ENCODE results near the gene OGFOD2.

The OGFOD2 gene

GRCh38 chr12:122928404-122929147 lies 46.5 kb upstream of the OGFOD2 start:
- no peak for ATAC-seq
- TF ChIP-seq SNAI2 (CRISPR knock-in tag; IDR thresholded peaks at IDR 0.05) (no peak), ZNF8 (CRISPR knock-in tag; IDR thresholded peaks at IDR 0.05) (no peak), TOX (CRISPR knock-in tag; IDR thresholded peaks at IDR 0.05; ENCODE audit: borderline replicate concordance) (no peak)

- no peak for ATAC-seq
- TF ChIP-seq ZFP30 (CRISPR knock-in tag; IDR thresholded peaks at IDR 0.05) (no peak), BACH2 (CRISPR knock-in tag; IDR thresholded peaks at IDR 0.05; ENCODE audit: borderline replicate concordance) (no peak), ARNTL (CRISPR knock-in tag; IDR thresholded peaks at IDR 0.05; ENCODE audit: borderline replicate concordance, low read depth) (no peak), SNAI2 (CRISPR knock-in tag; IDR thresholded peaks at IDR 0.05) (no peak), ZNF70 (CRISPR knock-in tag; IDR thresholded peaks at IDR 0.05) (no peak), CSDC2 (CRISPR knock-in tag; IDR thresholded peaks at IDR 0.05) (no peak), ESRRG (CRISPR knock-in tag; IDR thresholded peaks at IDR 0.05) (no peak), ZNF8 (CRISPR knock-in tag; IDR thresholded peaks at IDR 0.05) (no peak), TOX (CRISPR knock-in tag; IDR thresholded peaks at IDR 0.05; ENCODE audit: borderline replicate concordance) (no peak), TCF4 (CRISPR knock-in tag; IDR thresholded peaks at IDR 0.05; ENCODE audit: borderline replicate concordance) (no peak), ZNF565 (CRISPR knock-in tag; conservative IDR thresholded peaks at IDR 0.05; ENCODE audit: low read depth) (no peak)
These were observed 45.9 kb upstream of the OGFOD2 start for GRCh38 chr12:122929148-122929538.

DNA sequence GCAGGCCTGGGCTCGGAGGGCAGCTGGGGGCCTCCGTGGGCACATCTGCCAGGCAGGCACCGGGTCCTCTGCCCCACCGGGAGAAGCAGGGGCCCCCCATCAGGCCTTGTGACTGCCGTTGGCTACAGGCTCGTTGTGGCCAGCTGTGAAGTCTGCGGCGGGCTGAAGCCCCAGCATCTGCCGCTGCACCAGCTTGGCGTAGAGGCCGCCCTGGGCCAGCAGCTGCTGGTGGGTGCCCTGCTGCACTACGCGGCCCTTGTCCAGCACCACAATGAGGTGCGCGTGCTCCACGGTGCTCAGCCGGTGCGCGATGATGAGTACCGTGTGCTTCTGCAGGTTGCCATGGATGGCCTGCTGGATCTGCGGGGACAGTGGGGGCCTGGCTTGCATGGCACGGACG lies 45.2 kb upstream of the OGFOD2 start:
- ATAC-seq = no peak
- TF ChIP-seq ZFP3 (CRISPR knock-in tag; IDR thresholded peaks at IDR 0.05) (no peak), ARNTL (CRISPR knock-in tag; IDR thresholded peaks at IDR 0.05; ENCODE audit: borderline replicate concordance, low read depth) (no peak), ZFP30 (CRISPR knock-in tag; IDR thresholded peaks at IDR 0.05) (no peak), ZNF565 (CRISPR knock-in tag; conservative IDR thresholded peaks at IDR 0.05; ENCODE audit: low read depth) (no peak), GLIS3 (CRISPR knock-in tag; IDR thresholded peaks at IDR 0.05) (no peak), PPARA (CRISPR knock-in tag; IDR thresholded peaks at IDR 0.05; ENCODE audit: borderline replicate concordance) (no peak), ZNF8 (CRISPR knock-in tag; IDR thresholded peaks at IDR 0.05) (no peak), ZC3H10 (CRISPR knock-in tag; IDR thresholded peaks at IDR 0.05) (no peak), TSHZ2 (CRISPR knock-in tag; IDR thresholded peaks at IDR 0.05) (no peak), SNAI2 (CRISPR knock-in tag; IDR thresholded peaks at IDR 0.05) (no peak), CREB5 (CRISPR knock-in tag; IDR thresholded peaks at IDR 0.05; ENCODE audit: low read depth) (no peak), TOX (CRISPR knock-in tag; IDR thresholded peaks at IDR 0.05; ENCODE audit: borderline replicate concordance) (no peak), ZNF70 (CRISPR knock-in tag; IDR thresholded peaks at IDR 0.05) (no peak), OSR1 (CRISPR knock-in tag; IDR thresholded peaks at IDR 0.05) (no peak)
- TF ChIP-seq, protein P1, sequence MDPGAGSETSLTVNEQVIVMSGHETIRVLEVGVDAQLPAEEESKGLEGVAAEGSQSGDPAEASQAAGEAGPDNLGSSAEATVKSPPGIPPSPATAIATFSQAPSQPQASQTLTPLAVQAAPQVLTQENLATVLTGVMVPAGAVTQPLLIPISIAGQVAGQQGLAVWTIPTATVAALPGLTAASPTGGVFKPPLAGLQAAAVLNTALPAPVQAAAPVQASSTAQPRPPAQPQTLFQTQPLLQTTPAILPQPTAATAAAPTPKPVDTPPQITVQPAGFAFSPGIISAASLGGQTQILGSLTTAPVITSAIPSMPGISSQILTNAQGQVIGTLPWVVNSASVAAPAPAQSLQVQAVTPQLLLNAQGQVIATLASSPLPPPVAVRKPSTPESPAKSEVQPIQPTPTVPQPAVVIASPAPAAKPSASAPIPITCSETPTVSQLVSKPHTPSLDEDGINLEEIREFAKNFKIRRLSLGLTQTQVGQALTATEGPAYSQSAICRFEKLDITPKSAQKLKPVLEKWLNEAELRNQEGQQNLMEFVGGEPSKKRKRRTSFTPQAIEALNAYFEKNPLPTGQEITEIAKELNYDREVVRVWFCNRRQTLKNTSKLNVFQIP (CRISPR knock-in tag; IDR thresholded peaks at IDR 0.05; ENCODE audit: borderline replicate concordance, low read depth) = no peak

GRCh38 chr12:122932207-122932606 lies 42.8 kb upstream of the OGFOD2 start:
- ATAC-seq = no peak
- no peak for TF ChIP-seq CSRNP3 (CRISPR knock-in tag; IDR thresholded peaks at IDR 0.05)
- TF ChIP-seq ARNTL (CRISPR knock-in tag; IDR thresholded peaks at IDR 0.05; ENCODE audit: borderline replicate concordance, low read depth) = no peak
- no peak for TF ChIP-seq BACH2 (CRISPR knock-in tag; IDR thresholded peaks at IDR 0.05; ENCODE audit: borderline replicate concordance)
- no peak for TF ChIP-seq ZFP30 (CRISPR knock-in tag; IDR thresholded peaks at IDR 0.05)
- no peak for TF ChIP-seq GLIS3 (CRISPR knock-in tag; IDR thresholded peaks at IDR 0.05)
- no peak for TF ChIP-seq ZC3H10 (CRISPR knock-in tag; IDR thresholded peaks at IDR 0.05)
- TF ChIP-seq TCF4 (CRISPR knock-in tag; IDR thresholded peaks at IDR 0.05; ENCODE audit: borderline replicate concordance) = no peak
- TF ChIP-seq OSR1 (CRISPR knock-in tag; IDR thresholded peaks at IDR 0.05) = no peak
- TF ChIP-seq PPARA (CRISPR knock-in tag; IDR thresholded peaks at IDR 0.05; ENCODE audit: borderline replicate concordance) = no peak
- TF ChIP-seq, protein P1 (CRISPR knock-in tag; IDR thresholded peaks at IDR 0.05; ENCODE audit: borderline replicate concordance, low read depth) = no peak
- TF ChIP-seq PATZ1 (CRISPR knock-in tag; IDR thresholded peaks at IDR 0.05; ENCODE audit: borderline replicate concordance) = no peak
- TF ChIP-seq RARB (CRISPR knock-in tag; IDR thresholded peaks at IDR 0.05) = no peak
- TF ChIP-seq ZFP3 (CRISPR knock-in tag; IDR thresholded peaks at IDR 0.05) = no peak
- no peak for TF ChIP-seq ZNF70 (CRISPR knock-in tag; IDR thresholded peaks at IDR 0.05)
- TF ChIP-seq ZNF565 (CRISPR knock-in tag; conservative IDR thresholded peaks at IDR 0.05; ENCODE audit: low read depth) = no peak
- TF ChIP-seq CSDC2 (CRISPR knock-in tag; IDR thresholded peaks at IDR 0.05) = no peak
- TF ChIP-seq SNAI2 (CRISPR knock-in tag; IDR thresholded peaks at IDR 0.05) = no peak
